Measurements from ENCODE around the gene SPSB4.
A peak's percentile ranks its signal among the peaks of the same experiment; 100 is the strongest.
"Not testable (repeated sequence)": the region's sequence is repeated elsewhere in the genome, so short reads cannot be mapped to it uniquely, and the experiment has no call there.

The SPSB4 gene
- 0 to 0.24 (median 0.06) reads per million in 18 experiments for total RNA-seq

GRCh38 chr3:141050576-141051442 lies at the start of gene SPSB4:
Gene SPSB4 (plus strand): TSS chr3:141051347. CDS start chr3:141066105, 14,758 bp downstream.
- peak in 1 of 2 donors; percentile 21 for DNase-seq

GRCh38 chr3:141006344-141006743 lies 44.8 kb upstream of the SPSB4 start:
- no peak for DNase-seq

DNA sequence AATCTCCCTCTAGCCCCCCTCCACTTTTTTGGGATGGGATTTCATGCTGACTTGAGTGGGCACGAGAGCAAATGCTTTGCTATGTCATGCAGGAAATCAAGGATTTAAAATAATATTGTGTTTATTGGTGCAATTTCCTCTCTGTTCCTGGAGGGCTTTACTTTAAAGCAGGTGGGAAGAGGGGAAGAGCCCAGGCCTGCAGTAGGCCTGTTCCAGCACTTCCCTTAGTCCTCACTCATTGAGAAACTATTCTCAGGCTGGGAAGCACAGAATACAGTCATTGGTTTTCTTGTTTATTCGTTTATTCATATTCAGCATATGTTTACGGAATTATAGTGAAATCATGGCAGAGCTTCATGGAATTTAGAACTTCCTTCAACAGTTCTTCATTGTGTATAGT lies 41.7 kb upstream of the SPSB4 start:
- no peak for DNase-seq

- peak; percentile 71 to 79 for DNase-seq
These were observed 39.7 kb upstream of the SPSB4 start for GRCh38 chr3:141011232-141011996.

GRCh38 chr3:141011997-141012262 lies 39.2 kb upstream of the SPSB4 start:
- no peak for DNase-seq

- DNase-seq, result peak in 1 of 2 donors; percentile 17
These were observed 38.6 kb upstream of the SPSB4 start for GRCh38 chr3:141012571-141012970.

DNA sequence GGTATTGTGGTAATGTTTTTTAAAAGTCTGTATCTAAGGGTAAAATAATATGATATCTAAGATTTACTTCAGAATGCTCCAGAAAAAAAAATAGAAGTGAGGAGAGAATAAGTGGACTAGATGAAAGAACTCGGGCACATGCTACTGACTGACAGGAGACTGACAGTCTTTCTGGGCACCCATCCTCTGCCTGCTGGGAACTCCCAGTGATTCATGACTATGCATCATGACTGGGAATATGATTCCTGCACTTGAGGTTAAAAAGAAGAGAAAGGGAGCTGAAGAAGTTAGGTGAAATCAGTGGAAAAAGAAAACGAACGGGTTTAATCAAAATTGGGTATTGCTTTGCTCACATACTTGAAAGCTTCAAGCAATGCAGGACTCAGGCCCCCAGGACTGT lies 35.7 kb upstream of the SPSB4 start:
- no peak for DNase-seq

DNA sequence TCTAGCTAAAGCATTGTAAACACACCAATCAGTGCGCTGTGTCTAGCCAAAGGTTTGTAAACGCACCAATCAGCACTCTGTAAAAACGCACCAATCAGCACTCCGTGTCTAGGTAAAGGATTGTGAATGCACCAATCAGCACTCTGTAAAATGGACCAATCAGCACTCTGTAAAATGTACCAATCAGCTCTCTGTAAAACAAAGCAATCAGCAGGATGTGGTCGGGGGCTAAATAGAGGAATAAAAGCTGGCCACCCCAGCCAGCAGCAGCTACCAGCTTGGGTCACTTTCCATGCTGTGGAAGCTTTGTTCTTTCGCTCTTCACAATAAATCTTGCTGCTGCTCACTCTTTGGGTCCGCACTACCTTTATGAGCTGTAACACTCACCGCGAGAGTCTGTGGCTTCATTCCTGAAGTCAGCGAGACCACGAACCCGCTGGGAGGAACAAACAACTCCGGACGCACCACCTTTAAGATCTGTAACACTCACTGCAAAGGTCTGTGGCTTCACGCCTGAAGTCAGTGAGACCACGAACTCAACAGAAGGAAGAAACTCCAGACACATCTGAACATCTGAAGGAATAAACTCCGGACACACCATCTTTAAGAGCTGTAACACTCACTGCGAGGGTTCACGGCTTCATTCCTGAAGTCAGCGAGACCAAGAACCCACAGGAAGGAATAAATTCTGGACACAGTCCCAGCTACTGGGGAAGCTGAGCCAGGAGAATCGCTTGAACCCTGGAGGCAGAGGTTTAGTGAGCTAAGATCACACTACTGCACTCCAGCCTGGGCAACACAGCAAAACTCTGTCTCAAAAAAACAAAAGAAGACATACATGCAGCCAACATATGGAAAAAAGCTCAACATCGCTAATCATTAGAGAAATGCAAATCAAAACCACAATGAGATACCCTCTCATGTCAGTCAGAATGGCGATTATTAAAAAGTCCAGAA lies 33.5 kb upstream of the SPSB4 start:
- DNase-seq, result not testable (repeated sequence)

GRCh38 chr3:141019244-141019643 lies 31.9 kb upstream of the SPSB4 start:
- DNase-seq, result no peak

- DNase-seq, result peak; percentile 12 to 67
These were observed 30.9 kb upstream of the SPSB4 start for GRCh38 chr3:141020143-141020830.

DNA sequence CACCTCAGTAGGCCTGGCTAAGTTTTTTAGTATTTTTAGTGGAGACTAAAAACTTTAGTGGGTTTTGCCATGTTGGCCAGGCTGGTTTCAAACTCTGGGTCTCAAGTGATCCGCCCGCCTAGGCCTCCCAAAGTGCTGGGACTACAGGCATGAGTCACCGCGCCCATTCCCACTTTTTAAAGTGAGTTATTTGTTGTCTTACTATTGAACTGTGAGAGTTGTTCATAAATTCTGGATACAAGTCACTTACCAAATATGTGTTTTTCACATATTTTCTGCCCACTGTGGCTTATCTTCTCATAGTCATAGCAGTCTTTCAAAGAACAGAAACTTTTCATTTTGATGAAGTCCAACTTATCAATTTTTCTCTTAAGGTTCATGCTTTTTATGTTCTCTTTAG lies 29.9 kb upstream of the SPSB4 start:
- no peak for DNase-seq

DNA sequence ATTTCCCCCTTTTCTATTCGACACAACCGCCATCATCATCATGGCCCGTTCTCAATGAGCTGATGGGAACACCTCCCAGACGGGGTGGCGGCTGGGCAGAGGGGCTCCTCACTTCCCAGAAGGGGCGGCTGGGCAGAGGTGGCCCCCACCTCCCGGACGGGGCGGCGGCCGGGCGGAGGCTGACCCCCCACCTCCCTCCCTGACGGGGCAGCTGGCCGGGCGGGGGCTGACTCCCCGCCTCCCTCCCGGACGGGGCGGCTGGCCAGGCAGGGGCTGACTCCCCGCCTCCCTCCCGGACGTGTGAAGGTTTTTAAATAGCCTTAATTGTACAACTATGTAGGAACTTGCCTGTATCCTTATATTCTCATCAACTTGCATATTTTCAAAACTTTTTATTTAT lies 20.9 kb upstream of the SPSB4 start:
- DNase-seq, result no peak

- DNase-seq, result no peak
These were observed 11.6 kb upstream of the SPSB4 start for GRCh38 chr3:141039589-141039988.

- DNase-seq, result no peak
These were observed 6.2 kb upstream of the SPSB4 start for GRCh38 chr3:141044695-141045641.

GRCh38 chr3:141045849-141046248 lies 5.3 kb upstream of the SPSB4 start:
- no peak for DNase-seq

DNA sequence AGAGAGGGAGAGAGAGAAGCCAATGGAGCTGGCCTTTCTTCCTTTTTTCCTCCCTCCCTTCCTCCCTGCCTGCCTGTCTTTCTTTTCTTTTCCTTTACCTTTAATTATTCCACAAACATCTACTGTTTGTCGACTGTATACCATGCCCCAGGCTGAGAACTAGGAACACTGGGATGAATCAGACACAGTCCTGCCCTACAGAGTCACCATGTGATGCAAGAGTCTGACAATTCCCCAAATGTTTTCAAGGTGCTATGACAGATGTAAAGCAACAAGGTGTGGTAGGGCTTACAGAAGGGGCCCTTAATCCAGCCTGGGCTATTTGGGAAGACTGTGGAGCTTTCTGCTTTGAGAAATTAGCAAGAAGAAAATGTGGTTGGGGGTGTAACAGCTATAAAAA lies 4.0 kb upstream of the SPSB4 start:
- no peak for DNase-seq

DNA sequence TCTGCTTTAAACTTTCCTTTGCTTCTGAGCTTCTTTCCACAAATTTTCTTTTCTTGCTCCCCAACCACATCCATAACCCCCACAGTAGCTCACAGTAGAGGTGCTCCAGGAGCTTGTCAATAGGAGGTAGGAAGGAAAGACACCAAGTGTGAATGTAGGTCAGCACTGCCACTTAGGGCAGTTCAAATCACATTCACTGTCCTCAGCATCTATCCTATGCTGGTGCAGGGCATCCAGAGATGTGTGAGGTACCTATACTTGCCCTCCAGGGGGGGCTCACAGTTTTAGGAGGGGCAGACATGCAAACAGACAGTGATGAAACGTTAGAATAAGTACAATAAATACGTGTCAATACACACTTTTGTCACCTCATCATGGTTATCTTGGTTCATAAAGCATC lies 1.5 kb upstream of the SPSB4 start:
- DNase-seq, result peak in 1 of 2 donors; percentile 13

DNA sequence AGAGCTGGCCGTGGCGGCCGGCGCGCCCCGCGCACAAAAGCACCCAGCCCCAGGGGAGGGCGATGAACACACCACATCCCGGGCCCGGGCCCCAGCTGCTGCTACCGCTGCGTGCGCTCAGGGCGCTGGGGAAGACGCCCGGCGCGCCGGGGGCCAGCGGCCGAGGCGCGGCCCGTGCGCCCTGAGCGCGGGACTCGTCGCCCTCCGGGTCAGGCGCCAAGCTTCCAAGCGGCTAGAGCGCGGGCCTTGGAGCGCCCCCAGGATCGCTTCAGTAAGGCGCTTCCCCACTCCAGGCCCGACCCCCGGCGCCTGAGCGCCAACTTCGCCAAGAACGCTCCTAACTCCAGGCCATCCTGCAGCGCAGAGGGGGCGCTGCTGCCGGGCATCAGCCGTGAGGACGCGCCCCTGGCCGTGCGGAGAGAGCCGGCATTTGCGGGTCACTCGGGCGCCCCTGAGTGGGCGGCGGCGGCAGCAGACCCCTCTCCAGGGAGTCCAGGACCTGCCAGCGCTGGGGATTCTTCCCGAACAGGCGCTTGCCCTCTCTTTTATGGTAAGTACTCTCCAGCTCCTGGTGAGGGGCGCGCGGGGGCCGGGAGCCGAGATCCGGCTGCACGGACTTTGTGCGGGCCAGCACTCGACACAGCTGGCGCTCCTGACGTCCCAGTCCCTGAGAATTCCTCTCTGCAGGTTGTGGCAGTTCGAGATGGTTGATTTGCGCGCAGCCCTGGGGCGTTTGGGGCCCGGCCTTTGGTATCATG lies 475 bp downstream of the SPSB4 start:
- DNase-seq, result no peak

- no peak for DNase-seq
These were observed 1.3 kb downstream of the SPSB4 start for GRCh38 chr3:141052201-141053069.
